D721Med (cell line): ENCODE measurements around the gene PDE6A.

Source experiments
- DNase-seq: peaks from one replicate; pipeline ENCODE4 v3.0.0; 2011; ENCODE audit warnings: low spot score; ENCODE audit not compliant: insufficient read length
- FAIRE-seq: peaks from 2 replicates; lab custom pipeline; 2011; peaks lifted over from hg19 to GRCh38; lab: Jason Lieb, UNC
- CTCF ChIP-seq: IDR thresholded peaks from 2 replicates; pipeline ENCODE4 v1.5.1; 2012; ENCODE audit warnings: mild to moderate bottlenecking, control low read depth; ENCODE audit not compliant: insufficient read depth; ENCODE audit errors: missing control alignments

PDE6A gene

GRCh38 chr5:149893403-149893931 is 51.1 kb downstream of the PDE6A start:
- no peak for FAIRE-seq
- DNase-seq: no peak
- TF ChIP-seq CTCF: no peak

GRCh38 chr5:149892594-149892993 is 52.0 kb downstream of the PDE6A start:
- FAIRE-seq (no peak), DNase-seq (no peak)
- TF ChIP-seq CTCF: no peak

- TF ChIP-seq CTCF: no peak
- FAIRE-seq: no peak
- no peak for DNase-seq
These were observed 56.3 kb downstream of the PDE6A start for GRCh38 chr5:149888280-149888679.

- no peak for TF ChIP-seq CTCF
- no peak for FAIRE-seq
- no peak for DNase-seq
These were observed 56.9 kb downstream of the PDE6A start for GRCh38 chr5:149887622-149888183.

GRCh38 chr5:149886692-149887470 is 57.7 kb downstream of the PDE6A start:
- DNase-seq (no peak), FAIRE-seq (no peak)
- no peak for TF ChIP-seq CTCF

GRCh38 chr5:149886060-149886459 is 58.5 kb downstream of the PDE6A start:
- DNase-seq (no peak), FAIRE-seq (no peak)
- TF ChIP-seq CTCF: no peak

- TF ChIP-seq CTCF: no peak
- FAIRE-seq: no peak
- no peak for DNase-seq
These were observed 59.1 kb downstream of the PDE6A start for GRCh38 chr5:149885513-149885912.
